Measurements from ENCODE around the gene DAAM1. TPM values are rescaled to one million over a fixed set of nuclear protein-coding genes. Genes with fewer than 3 reads are reported as not detected.

Gene DAAM1
- total RNA-seq, 1 donor from 2014 or later: 42.0 TPM

- intact Hi-C loops (cut with DNase I): loop anchor here (10.0 kb wide), 1 partner anchor 68 kb away; no protein-coding TSS in a partner anchor
- Histone ChIP-seq H3K27me3 (no peaks in the 10 kb centered on the region), H3K36me3 (peaks cover 0 to 15% of the 10 kb centered on the region in 2 donors), H3K9me3 (no peaks in the 10 kb centered on the region), H3K27ac (peak overlapping the region; percentile 68), H3K4me3 (no peak overlapping the region), H3K4me1 (peaks cover 45% of the 10 kb centered on the region)
- no peak for DNase-seq (ENCODE audit: extremely low spot score in 2 of 2)
- peak in 1 of 2 donors; percentile 49 for TF ChIP-seq POLR2AphosphoS5 (IDR thresholded peaks at IDR 0.05; ENCODE audit: insufficient read depth in 1 of 2, low read depth in 1 of 2)
- no peak for TF ChIP-seq CTCF (IDR thresholded peaks at IDR 0.05)
These were observed 148.7 kb downstream of the DAAM1 start for GRCh38 chr14:59337141-59337611.

- Histone ChIP-seq H3K4me1 (peaks cover 43% of the 10 kb centered on the region), H3K27me3 (no peaks in the 10 kb centered on the region), H3K27ac (no peak overlapping the region), H3K4me3 (no peak overlapping the region), H3K36me3 (peaks cover 0 to 15% of the 10 kb centered on the region in 2 donors), H3K9me3 (no peaks in the 10 kb centered on the region)
- no peak for DNase-seq (ENCODE audit: extremely low spot score in 2 of 2)
- TF ChIP-seq POLR2A (IDR thresholded peaks at IDR 0.05): no peak
- no peak for TF ChIP-seq CTCF (IDR thresholded peaks at IDR 0.05)
- no peak for TF ChIP-seq POLR2AphosphoS5 (IDR thresholded peaks at IDR 0.05; ENCODE audit: insufficient read depth in 1 of 2, low read depth in 1 of 2)
- intact Hi-C loops (cut with DNase I): loop anchor here (10.0 kb wide), 1 partner anchor 66 kb away; no protein-coding TSS in a partner anchor
These were observed 150.3 kb downstream of the DAAM1 start for GRCh38 chr14:59338761-59339160.

- Histone ChIP-seq H3K9me3 (no peaks in the 10 kb centered on the region), H3K27me3 (no peaks in the 10 kb centered on the region), H3K4me3 (no peak overlapping the region), H3K4me1 (peaks cover 45% of the 10 kb centered on the region), H3K27ac (no peak overlapping the region), H3K36me3 (peaks cover 0 to 15% of the 10 kb centered on the region in 2 donors)
- intact Hi-C loops (cut with DNase I): loop anchor here (10.0 kb wide), 1 partner anchor 65 kb away; no protein-coding TSS in a partner anchor
- TF ChIP-seq POLR2AphosphoS5 (IDR thresholded peaks at IDR 0.05; ENCODE audit: insufficient read depth in 1 of 2, low read depth in 1 of 2) (no peak), POLR2A (IDR thresholded peaks at IDR 0.05) (no peak), CTCF (IDR thresholded peaks at IDR 0.05) (no peak)
- no peak for DNase-seq (ENCODE audit: extremely low spot score in 2 of 2)
These were observed 151.3 kb downstream of the DAAM1 start for GRCh38 chr14:59339524-59340330.

GRCh38 chr14:59341858-59342477 lies 153.5 kb downstream of the DAAM1 start:
- TF ChIP-seq POLR2A (IDR thresholded peaks at IDR 0.05): no peak
- no peak for TF ChIP-seq POLR2AphosphoS5 (IDR thresholded peaks at IDR 0.05; ENCODE audit: insufficient read depth in 1 of 2, low read depth in 1 of 2)
- TF ChIP-seq CTCF (IDR thresholded peaks at IDR 0.05): no peak
- intact Hi-C loops (cut with DNase I): no loop called here
- Histone ChIP-seq H3K27ac (no peak overlapping the region), H3K4me1 (peaks cover 52% of the 10 kb centered on the region), H3K27me3 (no peaks in the 10 kb centered on the region), H3K36me3 (peaks cover 0 to 15% of the 10 kb centered on the region in 2 donors), H3K4me3 (no peak overlapping the region), H3K9me3 (no peaks in the 10 kb centered on the region)
- no peak for DNase-seq (ENCODE audit: extremely low spot score in 2 of 2)
